Progenitor cell of endocrine pancreas (in vitro differentiated cells): ENCODE data around the gene ZNF333. TPM values are rescaled to one million over a fixed set of nuclear protein-coding genes. Genes with fewer than 3 reads are reported as not detected.
A peak's percentile ranks its signal among the peaks of the same experiment; 100 is the strongest.

Source experiments
- DNase-seq: peaks from one replicate; pipeline ENCODE4 v3.0.0; 2021; ENCODE audit warnings: low spot score; ENCODE audit not compliant: unreplicated experiment
- H3K27ac Mint-ChIP-seq: 2 replicates; pipeline ENCODE4 v1.8.0; 2021; ENCODE audit warnings: mild to moderate bottlenecking, moderate library complexity, mixed read lengths
- H3K27me3 Mint-ChIP-seq: 2 replicates; pipeline ENCODE4 v1.8.0; 2021; ENCODE audit warnings: mixed read lengths
- H3K36me3 Mint-ChIP-seq: 2 replicates; pipeline ENCODE4 v1.8.0; 2022; ENCODE audit warnings: mixed read lengths; ENCODE audit not compliant: insufficient read depth
- H3K4me1 Mint-ChIP-seq: 2 replicates; pipeline ENCODE4 v1.8.0; 2021; ENCODE audit warnings: low read depth, mixed read lengths
- H3K4me3 Mint-ChIP-seq: 2 replicates; pipeline ENCODE4 v1.8.0; 2021; ENCODE audit warnings: low read depth, mild to moderate bottlenecking, moderate library complexity, mixed read lengths
- H3K9me3 Mint-ChIP-seq: 2 replicates; pipeline ENCODE4 v1.8.0; 2021; ENCODE audit warnings: low read depth, mixed read lengths
- long read RNA-seq: library from polyadenylated mRNA; unstranded; transcript quantifications from one replicate; pipeline ENCODE4 v2.0.0, GENCODE V29; 2020
- total RNA-seq: library from RNA; stranded (reverse); gene quantifications from 2 replicates; pipeline ENCODE4 v1.2.1, GENCODE V29; 2021
- TF ChIP-seq, protein P1 (sequence below): fragments of 200-600 bp; sonication (generic); IDR thresholded peaks from one replicate; pipeline ENCODE4 v1.5.0; 2021; ENCODE audit warnings: antibody characterized with exemption, mild to moderate bottlenecking; ENCODE audit not compliant: unreplicated experiment

The ZNF333 gene
- total RNA-seq = 21.4 and 21.6 TPM in 2 replicates
- long read RNA-seq, full-length matches to known transcripts = 8 of 17 reads
- long read RNA-seq, partial matches to known transcripts = 2 of 17 reads
- long read RNA-seq, other reads (novel, unspliced or antisense) = 7 of 17 reads

DNA sequence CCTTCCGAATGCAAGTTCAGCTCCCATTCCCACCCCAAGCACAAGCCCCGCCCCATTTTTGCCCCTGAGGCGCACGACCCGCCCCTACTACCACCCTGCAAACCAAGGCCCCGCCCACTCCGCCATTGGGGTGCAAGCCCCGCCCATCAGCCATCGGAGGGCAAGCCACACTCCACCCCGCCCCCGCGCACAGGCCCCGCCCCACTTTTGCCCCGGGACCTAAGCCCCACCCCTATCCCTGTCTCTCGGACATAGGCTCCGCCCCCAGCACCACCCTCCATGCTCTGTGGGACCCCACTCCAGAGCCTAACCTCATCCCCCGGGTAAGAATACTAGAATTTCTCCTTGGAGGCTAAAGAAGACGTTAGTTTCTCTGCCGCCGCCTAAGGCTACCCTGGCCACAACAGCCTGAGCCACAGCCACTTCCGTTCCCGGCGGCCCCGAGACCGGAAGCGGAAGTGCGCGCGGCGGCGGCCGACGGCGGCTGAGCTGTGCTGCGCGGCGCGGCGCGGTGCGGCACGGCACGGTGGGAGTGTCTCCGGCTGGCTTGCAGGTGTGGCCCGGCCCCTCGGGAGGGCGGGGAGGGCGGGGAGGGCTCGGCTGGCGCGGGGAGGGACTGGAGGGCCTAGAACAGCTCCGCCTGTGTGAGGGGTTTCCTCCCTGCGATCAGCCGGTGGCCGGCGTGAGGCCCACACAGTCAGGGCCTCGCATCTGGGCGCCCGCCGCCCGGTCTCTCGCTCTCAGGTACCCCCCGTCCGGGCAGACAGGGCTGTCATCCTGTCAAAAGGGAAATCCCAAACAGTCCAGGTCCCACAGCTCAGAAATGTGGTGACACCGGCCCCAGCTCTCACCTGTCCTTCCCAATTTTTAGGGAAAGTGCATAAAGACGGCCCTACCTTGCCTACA lies at the start of gene ZNF333:
Gene ZNF333, plus strand, starts transcription at position 451 of the 906 bp plus-strand sequence. CDS start 3,444 bp downstream, outside the sequence.
- Mint-ChIP-seq H3K27ac (peak within 1 kb of the TSS; percentile 99), H3K27me3 (peaks cover 22% of the 10 kb centered on the region), H3K36me3 (no peaks in the 10 kb centered on the region), H3K4me3 (peak within 1 kb of the TSS; percentile 95), H3K4me1 (peaks cover 5% of the 10 kb centered on the region), H3K9me3 (no peaks in the 10 kb centered on the region)
- TF ChIP-seq, protein P1, sequence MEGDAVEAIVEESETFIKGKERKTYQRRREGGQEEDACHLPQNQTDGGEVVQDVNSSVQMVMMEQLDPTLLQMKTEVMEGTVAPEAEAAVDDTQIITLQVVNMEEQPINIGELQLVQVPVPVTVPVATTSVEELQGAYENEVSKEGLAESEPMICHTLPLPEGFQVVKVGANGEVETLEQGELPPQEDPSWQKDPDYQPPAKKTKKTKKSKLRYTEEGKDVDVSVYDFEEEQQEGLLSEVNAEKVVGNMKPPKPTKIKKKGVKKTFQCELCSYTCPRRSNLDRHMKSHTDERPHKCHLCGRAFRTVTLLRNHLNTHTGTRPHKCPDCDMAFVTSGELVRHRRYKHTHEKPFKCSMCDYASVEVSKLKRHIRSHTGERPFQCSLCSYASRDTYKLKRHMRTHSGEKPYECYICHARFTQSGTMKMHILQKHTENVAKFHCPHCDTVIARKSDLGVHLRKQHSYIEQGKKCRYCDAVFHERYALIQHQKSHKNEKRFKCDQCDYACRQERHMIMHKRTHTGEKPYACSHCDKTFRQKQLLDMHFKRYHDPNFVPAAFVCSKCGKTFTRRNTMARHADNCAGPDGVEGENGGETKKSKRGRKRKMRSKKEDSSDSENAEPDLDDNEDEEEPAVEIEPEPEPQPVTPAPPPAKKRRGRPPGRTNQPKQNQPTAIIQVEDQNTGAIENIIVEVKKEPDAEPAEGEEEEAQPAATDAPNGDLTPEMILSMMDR = no peak
- DNase-seq = peak; percentile 97

DNA sequence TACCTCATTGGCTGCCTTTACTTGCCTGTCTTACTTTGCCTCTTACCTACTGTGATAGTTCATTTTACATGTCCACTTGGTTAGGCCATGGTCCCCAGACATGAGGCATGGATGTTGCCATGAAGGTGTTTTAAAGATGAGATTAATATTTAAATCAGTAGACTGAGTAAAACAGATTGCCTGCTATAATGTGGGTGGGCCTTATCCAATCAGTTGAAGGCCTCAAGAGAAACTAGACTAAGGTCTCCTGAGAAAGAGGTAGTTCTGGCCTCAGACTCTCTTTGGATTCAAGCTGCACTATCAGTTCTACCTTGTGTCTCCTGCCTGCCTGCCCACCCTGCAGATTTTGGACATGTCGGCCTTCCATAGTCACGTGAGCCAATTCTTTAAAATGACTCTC lies 41.3 kb upstream of the ZNF333 start:
- peaks cover 28% of the 10 kb centered on the region for H3K9me3 Mint-ChIP-seq
- peaks cover 3% of the 10 kb centered on the region for H3K36me3 Mint-ChIP-seq

DNA sequence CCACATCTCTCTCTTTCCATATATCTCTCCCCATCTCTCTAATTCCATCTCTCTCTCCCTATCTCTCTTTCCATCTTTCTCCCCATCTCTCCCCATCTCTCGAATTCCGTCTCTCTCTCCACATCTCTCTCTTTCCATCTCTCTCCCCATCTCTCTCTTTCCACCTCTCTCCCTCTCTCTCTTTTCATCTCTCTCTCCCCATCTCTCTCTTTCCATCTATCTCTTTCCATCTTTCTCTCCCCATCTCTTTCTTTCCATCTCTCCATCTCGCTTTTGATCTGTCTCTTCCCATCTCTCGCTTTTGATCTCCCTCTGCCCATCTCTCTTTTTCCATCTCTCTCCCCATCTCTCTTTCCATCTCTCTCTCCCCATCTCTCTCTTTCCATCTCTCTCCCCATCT lies 40.8 kb upstream of the ZNF333 start:
- Mint-ChIP-seq H3K9me3 (peaks cover 28% of the 10 kb centered on the region), H3K27ac (no peak overlapping the region), H3K36me3 (peaks cover 3% of the 10 kb centered on the region), H3K4me3 (no peak overlapping the region), H3K4me1 (no peaks in the 10 kb centered on the region), H3K27me3 (no peaks in the 10 kb centered on the region)
- no peak for DNase-seq
- TF ChIP-seq, protein P1 = no peak

More for the DNA sequence above, 41.3 kb upstream of the ZNF333 start:
- Mint-ChIP-seq H3K4me3 (no peak overlapping the region), H3K27ac (no peak overlapping the region), H3K4me1 (no peaks in the 10 kb centered on the region), H3K27me3 (no peaks in the 10 kb centered on the region)
- no peak for DNase-seq
- TF ChIP-seq, protein P1 = no peak

- peaks cover 31% of the 10 kb centered on the region for H3K9me3 Mint-ChIP-seq
Observed at GRCh38 chr19:14650161-14650560, 39.7 kb upstream of the ZNF333 start.

More at GRCh38 chr19:14650161-14650560, 39.7 kb upstream of the ZNF333 start:
- no peak overlapping the region for H3K4me3 Mint-ChIP-seq
- H3K36me3 Mint-ChIP-seq = peaks cover 3% of the 10 kb centered on the region
- no peaks in the 10 kb centered on the region for H3K27me3 Mint-ChIP-seq
- TF ChIP-seq, protein P1 = no peak
- no peak for DNase-seq
- no peaks in the 10 kb centered on the region for H3K4me1 Mint-ChIP-seq
- H3K27ac Mint-ChIP-seq = no peak overlapping the region
